Activated T-cell treated with anti-CD3 and anti-CD28 coated beads for 4 hours (primary cell): ENCODE measurements around the gene OAS1.
"Not testable (repeated sequence)": the region's sequence is repeated elsewhere in the genome, so short reads cannot be mapped to it uniquely, and the experiment has no call there.

Experiments
- DNase-seq: peaks from one replicate; pipeline ENCODE4 v3.0.0-alpha.2; 2020

The OAS1 gene

GRCh38 chr12:112938751-112939150 is 32.0 kb downstream of the OAS1 start:
- DNase-seq, result no peak

- DNase-seq, result no peak
Measured at GRCh38 chr12:112939761-112940381, 33.1 kb downstream of the OAS1 start.

GRCh38 chr12:112941528-112942335 is 35.0 kb downstream of the OAS1 start:
- no peak for DNase-seq

- DNase-seq, result no peak
Measured at GRCh38 chr12:112942572-112942971, 35.8 kb downstream of the OAS1 start.

- DNase-seq, result no peak
Measured at GRCh38 chr12:112944024-112944690, 37.4 kb downstream of the OAS1 start.

GRCh38 chr12:112945515-112945914 is 38.8 kb downstream of the OAS1 start:
- no peak for DNase-seq

GRCh38 chr12:112946236-112947000 is 39.7 kb downstream of the OAS1 start:
- DNase-seq, result no peak

- DNase-seq, result no peak
Measured at GRCh38 chr12:112947314-112947713, 40.6 kb downstream of the OAS1 start.

- DNase-seq, result no peak
Measured at GRCh38 chr12:112947761-112948160, 41.0 kb downstream of the OAS1 start.

- no peak for DNase-seq
Measured at GRCh38 chr12:112948806-112949205, 42.0 kb downstream of the OAS1 start.

GRCh38 chr12:112950701-112951100 is 43.9 kb downstream of the OAS1 start:
- DNase-seq, result no peak

- not testable (repeated sequence) for DNase-seq
Measured at GRCh38 chr12:112957125-112957524, 50.4 kb downstream of the OAS1 start.

GRCh38 chr12:112961074-112961473 is 54.3 kb downstream of the OAS1 start:
- DNase-seq, result no peak

GRCh38 chr12:112961536-112961935 is 54.8 kb downstream of the OAS1 start:
- no peak for DNase-seq

- no peak for DNase-seq
Measured at GRCh38 chr12:112962561-112962960, 55.8 kb downstream of the OAS1 start.

GRCh38 chr12:112963227-112963861 is 56.6 kb downstream of the OAS1 start:
- no peak for DNase-seq

GRCh38 chr12:112964067-112964670 is 57.4 kb downstream of the OAS1 start:
- no peak for DNase-seq

GRCh38 chr12:112964915-112965314 is 58.2 kb downstream of the OAS1 start:
- DNase-seq, result no peak

- DNase-seq, result no peak
Measured at GRCh38 chr12:112965643-112966042, 58.9 kb downstream of the OAS1 start.

GRCh38 chr12:112967306-112967705 is 60.5 kb downstream of the OAS1 start:
- DNase-seq, result no peak

GRCh38 chr12:112967858-112968257 is 61.1 kb downstream of the OAS1 start:
- DNase-seq, result no peak
